ENCODE measurements around the gene CEP63.
A peak's percentile ranks its signal among the peaks of the same experiment; 100 is the strongest.

Gene CEP63

GRCh38 chr3:134457376-134458074 lies 28.3 kb upstream of the CEP63 start:
- H3K4me3 ChIP-seq (ENCODE audit: low read depth, low read length) = no peak overlapping the region
- in situ Hi-C loops (cut with HindIII; ENCODE audit: low sequenced_read_pairs) = no loop called here
- DNase-seq (ENCODE audit: low read depth, low spot score) = no peak
- no peak for TF ChIP-seq CTCF (IDR thresholded peaks at IDR 0.05; ENCODE audit: low read depth, low read length)

- in situ Hi-C loops (cut with HindIII; ENCODE audit: low sequenced_read_pairs) = no loop called here
- no peak overlapping the region for H3K4me3 ChIP-seq (ENCODE audit: low read depth, low read length)
- DNase-seq (ENCODE audit: low read depth, low spot score) = no peak
- TF ChIP-seq CTCF (IDR thresholded peaks at IDR 0.05; ENCODE audit: low read depth, low read length) = no peak
Measured at GRCh38 chr3:134458406-134458945, 27.4 kb upstream of the CEP63 start.

- TF ChIP-seq CTCF (IDR thresholded peaks at IDR 0.05; ENCODE audit: low read depth, low read length) = no peak
- in situ Hi-C loops (cut with HindIII; ENCODE audit: low sequenced_read_pairs) = no loop called here
- no peak for DNase-seq (ENCODE audit: low read depth, low spot score)
- H3K4me3 ChIP-seq (ENCODE audit: low read depth, low read length) = no peak overlapping the region
Measured at GRCh38 chr3:134459562-134459961, 26.3 kb upstream of the CEP63 start.

GRCh38 chr3:134460965-134461364 lies 24.9 kb upstream of the CEP63 start:
- no peak for TF ChIP-seq CTCF (IDR thresholded peaks at IDR 0.05; ENCODE audit: low read depth, low read length)
- H3K4me3 ChIP-seq (ENCODE audit: low read depth, low read length) = no peak overlapping the region
- in situ Hi-C loops (cut with HindIII; ENCODE audit: low sequenced_read_pairs) = no loop called here
- DNase-seq (ENCODE audit: low read depth, low spot score) = peak; percentile 76

- no peak for TF ChIP-seq CTCF (IDR thresholded peaks at IDR 0.05; ENCODE audit: low read depth, low read length)
- DNase-seq (ENCODE audit: low read depth, low spot score) = peak; percentile 76
- no peak overlapping the region for H3K4me3 ChIP-seq (ENCODE audit: low read depth, low read length)
- in situ Hi-C loops (cut with HindIII; ENCODE audit: low sequenced_read_pairs) = no loop called here
Measured at GRCh38 chr3:134462331-134462941, 23.4 kb upstream of the CEP63 start.

- H3K4me3 ChIP-seq (ENCODE audit: low read depth, low read length) = no peak overlapping the region
- DNase-seq (ENCODE audit: low read depth, low spot score) = no peak
- TF ChIP-seq CTCF (IDR thresholded peaks at IDR 0.05; ENCODE audit: low read depth, low read length) = no peak
- in situ Hi-C loops (cut with HindIII; ENCODE audit: low sequenced_read_pairs) = no loop called here
Measured at GRCh38 chr3:134463676-134464063, 22.2 kb upstream of the CEP63 start.
